Right renal cortex interstitium (tissue), 3 donors: ENCODE results near the gene BCAS1. TPM values are rescaled to one million over a fixed set of nuclear protein-coding genes. Genes with fewer than 3 reads are reported as not detected.
"Not testable (repeated sequence)": the region's sequence is repeated elsewhere in the genome, so short reads cannot be mapped to it uniquely, and the experiment has no call there.

ENCODE experiments used
- DNase-seq, 3 donors: peaks; one replicate each; pipeline ENCODE4 v3.0.0-alpha.2; 2013; ENCODE audit warnings: low read depth in 3 of 3, low spot score in 2 of 3
- polyA plus RNA-seq, 3 donors: library from polyadenylated mRNA; unstranded; fragments of 120-200 nt; gene quantifications; one replicate each; pipeline ENCODE4 v1.2.1, GENCODE V29; 2013; ENCODE audit not compliant: insufficient read length in 3 of 3

BCAS1 gene
- polyA plus RNA-seq, 3 donors: 2.1 to 3.3 (median 3.3) TPM

DNA sequence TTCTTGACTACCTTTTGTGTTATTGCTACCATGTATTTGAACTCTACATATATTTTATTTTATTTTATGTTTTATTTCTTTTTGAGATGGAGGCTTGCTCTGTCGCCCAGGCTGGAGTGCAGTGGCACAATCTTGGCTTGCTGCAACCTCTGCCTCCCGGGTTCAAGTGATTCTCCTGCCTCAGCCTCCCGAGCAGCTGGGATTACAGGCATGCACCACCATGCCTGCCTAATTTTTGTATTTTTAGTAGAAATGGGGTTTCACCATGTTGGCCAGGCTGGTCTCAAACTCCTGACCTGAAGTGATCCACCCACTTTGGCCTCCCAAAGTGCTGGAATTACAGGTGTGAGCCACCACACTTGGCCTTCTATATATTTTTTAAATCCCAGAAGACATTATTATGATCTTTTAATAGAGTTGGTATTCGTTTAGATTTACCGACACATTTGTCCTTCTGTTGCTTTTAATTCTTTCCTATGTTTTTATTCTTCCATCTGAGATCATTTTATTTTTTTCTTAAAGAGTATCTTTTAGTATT, 137.7 kb downstream of the BCAS1 start:
- DNase-seq: not testable (repeated sequence)

- no peak for DNase-seq
Observed at GRCh38 chr20:53931597-53931996, 138.8 kb downstream of the BCAS1 start.

DNA sequence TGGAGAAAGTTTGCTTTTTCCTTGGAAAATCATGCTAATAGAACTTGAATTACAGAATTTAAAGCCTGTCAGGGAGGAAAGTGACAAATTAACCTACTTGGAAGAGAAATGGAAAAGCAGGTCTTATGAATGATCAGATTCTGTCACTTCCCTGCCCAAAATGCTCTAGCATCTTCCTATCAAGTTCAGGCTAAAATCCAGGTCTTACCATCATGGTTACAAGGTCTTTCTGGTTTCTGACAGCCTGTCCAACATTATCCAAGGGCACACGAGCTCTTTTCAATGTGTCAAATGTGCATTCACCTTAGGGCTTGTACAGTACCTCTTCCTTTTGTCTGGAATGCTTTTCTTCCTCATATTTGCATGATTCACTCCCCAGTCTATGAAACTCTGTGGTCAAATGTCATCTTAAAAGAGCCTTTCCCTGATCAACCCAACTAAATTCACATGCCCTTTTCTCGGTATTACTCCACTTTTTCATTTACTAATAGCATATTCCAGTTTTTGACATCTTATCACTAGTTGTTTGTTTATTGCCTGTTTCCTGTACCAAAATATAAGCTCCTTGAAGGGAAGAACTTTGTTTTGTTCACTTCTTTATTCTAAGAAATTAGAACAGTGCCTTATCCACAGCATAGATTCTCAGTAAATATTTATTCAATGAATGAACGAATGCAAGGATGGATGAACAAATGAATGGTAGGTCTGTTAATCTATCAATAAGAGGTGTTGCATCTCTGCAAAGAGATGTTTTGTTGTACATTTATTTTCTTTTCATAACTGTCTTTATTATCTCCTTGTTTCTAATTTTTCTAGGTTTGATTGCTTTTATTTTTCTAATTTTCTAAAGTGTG, 139.5 kb downstream of the BCAS1 start:
- no peak for DNase-seq

- DNase-seq: no peak
Observed at GRCh38 chr20:53929974-53930650, 140.3 kb downstream of the BCAS1 start.

- DNase-seq: no peak
Observed at GRCh38 chr20:53929399-53929798, 141.0 kb downstream of the BCAS1 start.

DNA sequence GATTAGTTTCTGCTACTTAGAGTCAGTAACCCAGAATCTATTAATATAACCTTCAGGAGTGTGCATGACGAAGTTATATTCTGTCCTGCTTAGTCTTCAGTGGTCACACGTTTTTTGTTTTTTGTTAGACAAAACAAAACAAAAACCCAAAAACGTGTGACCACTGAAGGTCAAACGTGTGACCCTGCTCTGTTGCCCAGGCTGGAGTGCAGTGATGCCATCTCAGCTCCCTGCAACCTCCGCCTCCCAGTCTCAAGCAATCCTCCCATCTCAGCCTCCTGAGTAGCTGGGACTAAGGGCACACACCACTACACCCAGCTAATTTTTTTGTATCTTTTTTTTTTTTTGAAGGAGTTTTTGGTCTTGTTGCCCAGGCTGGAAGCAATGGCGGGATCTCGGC, 142.4 kb downstream of the BCAS1 start:
- DNase-seq: no peak

DNA sequence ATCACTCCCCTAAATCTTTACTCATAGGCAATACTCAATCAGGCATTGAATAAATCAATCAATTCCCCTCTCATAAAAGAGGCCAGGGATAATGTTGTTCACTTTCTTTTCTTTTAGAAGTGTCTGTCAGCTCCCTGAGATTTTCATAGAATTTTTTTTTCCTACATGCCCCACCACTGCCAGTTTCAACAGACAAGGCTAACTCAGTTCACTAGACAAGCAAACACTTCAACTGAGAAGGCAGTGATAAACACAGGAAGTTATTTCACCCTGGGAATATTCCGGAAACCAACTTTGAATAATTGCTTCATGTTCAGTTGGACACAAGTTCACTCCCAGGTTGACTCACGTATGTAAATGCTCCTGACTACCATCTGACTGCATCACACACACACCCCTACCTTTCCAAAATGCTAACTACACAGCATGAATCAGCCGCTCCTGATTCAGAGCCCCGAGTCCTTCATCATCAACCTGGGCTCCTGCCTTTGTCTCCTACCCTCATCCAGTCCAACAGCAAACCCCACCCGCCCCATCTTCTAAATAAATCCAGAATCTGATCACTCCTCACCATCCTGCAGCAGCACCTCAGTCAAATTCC, 143.9 kb downstream of the BCAS1 start:
- no peak for DNase-seq

GRCh38 chr20:53925651-53926401, 144.6 kb downstream of the BCAS1 start:
- no peak for DNase-seq

- DNase-seq: no peak
Observed at GRCh38 chr20:53923566-53924369, 146.6 kb downstream of the BCAS1 start.

- no peak for DNase-seq
Observed at GRCh38 chr20:53922901-53923314, 147.5 kb downstream of the BCAS1 start.

GRCh38 chr20:53921443-53921973, 148.9 kb downstream of the BCAS1 start:
- DNase-seq: no peak

DNA sequence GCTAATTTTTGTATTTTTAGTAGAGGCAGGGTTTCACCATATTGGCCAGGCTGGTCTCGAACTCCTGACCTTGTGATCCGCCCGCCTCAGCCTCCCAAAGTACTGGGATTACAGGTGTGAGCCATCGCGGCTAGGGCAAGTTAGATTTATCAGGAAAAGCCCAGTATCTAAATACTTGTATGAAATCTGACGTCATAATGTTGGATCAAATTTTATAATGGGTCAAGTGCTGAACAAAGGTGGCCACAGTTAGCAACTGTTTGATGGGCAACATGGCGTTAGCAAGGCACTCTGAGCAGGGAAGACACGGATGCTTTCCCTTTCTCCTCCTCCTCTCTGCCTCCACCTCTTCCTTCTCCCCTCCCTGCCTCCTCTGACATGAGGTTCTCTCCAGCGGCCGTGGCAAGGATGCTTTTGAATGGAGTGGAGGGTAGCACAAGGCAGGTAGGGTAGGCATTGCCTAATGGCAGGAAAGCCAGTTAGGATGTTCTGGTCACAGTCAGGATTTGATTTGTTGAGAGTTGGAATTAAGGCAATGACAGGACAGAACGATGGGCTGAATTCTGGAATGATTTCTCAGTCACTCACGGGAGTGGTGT, 149.6 kb downstream of the BCAS1 start:
- DNase-seq: no peak

DNA sequence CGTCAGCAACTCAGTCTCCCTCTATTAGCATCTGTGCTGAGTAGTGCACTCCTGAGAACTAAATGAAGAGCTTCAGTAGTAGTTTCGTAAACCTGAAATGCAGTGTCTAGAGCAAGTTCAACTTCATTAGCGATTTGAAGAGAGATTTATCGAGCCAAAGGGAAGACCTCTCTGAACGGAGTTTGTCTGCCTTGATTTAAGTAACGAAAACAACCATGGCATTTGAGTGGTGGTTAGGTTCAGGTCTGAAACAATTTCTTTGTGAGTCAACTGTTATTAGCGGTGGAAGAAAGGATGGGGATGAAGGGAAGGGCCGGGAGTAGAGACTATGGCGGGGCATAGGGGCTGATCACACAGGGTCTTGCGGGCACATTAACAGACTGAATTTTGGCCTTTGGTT, 150.5 kb downstream of the BCAS1 start:
- no peak for DNase-seq

- no peak for DNase-seq
Observed at GRCh38 chr20:53918949-53919361, 151.4 kb downstream of the BCAS1 start.

GRCh38 chr20:53918020-53918311, 152.4 kb downstream of the BCAS1 start:
- no peak for DNase-seq

GRCh38 chr20:53917145-53918019, 153.0 kb downstream of the BCAS1 start:
- no peak for DNase-seq

DNA sequence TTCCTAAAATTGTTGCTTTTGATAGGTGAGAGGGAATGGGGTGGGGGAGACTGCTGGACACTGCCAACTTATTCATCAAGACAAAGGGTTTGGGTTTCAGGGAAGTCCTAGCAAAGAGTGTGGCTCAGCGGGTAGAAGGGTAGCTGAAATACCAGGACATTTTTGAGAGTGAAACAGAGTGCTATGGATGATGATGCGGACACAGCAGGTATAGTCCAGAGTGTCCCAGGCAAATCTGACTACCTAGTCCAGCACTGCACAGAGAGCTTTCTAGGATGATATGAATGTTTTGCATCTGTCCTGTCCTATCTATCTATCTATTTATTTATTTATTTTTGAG, 154.3 kb downstream of the BCAS1 start:
- no peak for DNase-seq

DNA sequence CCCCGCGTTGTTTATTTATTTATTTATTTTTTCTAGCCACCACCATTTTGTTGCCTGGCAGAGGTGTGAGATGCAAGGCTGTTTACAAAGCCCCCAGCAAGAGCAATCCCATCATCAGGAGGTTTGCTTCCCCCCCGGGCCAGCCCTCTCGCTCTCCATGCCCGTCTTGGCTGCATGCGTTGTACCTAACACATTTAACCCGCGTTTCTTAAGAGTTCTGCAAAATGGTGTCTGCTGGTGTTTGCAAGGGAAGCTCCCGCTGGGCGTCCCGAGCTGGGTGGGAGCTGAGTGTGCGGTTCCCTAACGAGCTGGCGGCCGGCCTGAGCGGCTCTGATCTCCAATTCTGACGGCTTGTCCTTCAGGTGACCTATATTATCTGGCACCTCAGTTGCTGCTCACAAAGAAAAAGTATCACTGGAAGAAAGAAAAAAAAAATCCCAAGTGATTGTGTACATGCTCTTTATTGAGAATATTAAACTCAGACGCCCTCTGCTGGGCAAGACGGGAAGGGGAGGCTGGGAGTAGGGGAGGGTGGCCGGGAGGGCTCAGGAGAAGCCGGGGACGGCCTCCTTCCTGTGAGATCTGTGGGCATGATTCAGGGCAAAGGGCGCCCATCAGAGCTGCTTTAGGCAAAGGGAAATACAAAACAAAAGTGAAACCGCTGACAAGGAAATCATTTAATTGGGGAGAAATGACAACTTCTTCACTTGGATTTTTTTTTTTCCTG, 154.8 kb downstream of the BCAS1 start:
- DNase-seq: peak; percentile 90 to 91 (median 90)
